DMS53 (cell line): ENCODE data around the gene SCNN1A.

ENCODE experiments used
- DNase-seq: peaks from one replicate; lab custom pipeline; 2025; lab: John Stamatoyannopoulos, UW

SCNN1A gene

GRCh38 chr12:6384499-6385436, 9.4 kb upstream of the SCNN1A start:
- peak; percentile 77 for DNase-seq

- DNase-seq: peak; percentile 99
These were observed 8.5 kb upstream of the SCNN1A start, which contains the start of gene LTBR for GRCh38 chr12:6383572-6384498. Gene LTBR (plus strand): TSS chr12:6384162. CDS start chr12:6384359, 197 bp downstream.

GRCh38 chr12:6382982-6383381, 7.6 kb upstream of the SCNN1A start:
- DNase-seq: no peak

GRCh38 chr12:6382371-6382770, 7.0 kb upstream of the SCNN1A start:
- DNase-seq: no peak

GRCh38 chr12:6380141-6381121, 5.1 kb upstream of the SCNN1A start:
- DNase-seq: no peak

GRCh38 chr12:6378709-6379472, 3.5 kb upstream of the SCNN1A start:
- DNase-seq: no peak

- peak; percentile 86 for DNase-seq
These were observed 2.3 kb upstream of the SCNN1A start for GRCh38 chr12:6377667-6377994.

- DNase-seq: no peak
These were observed 1.7 kb upstream of the SCNN1A start for GRCh38 chr12:6376870-6377666.

- peak; percentile 89 for DNase-seq
These were observed 911 bp upstream of the SCNN1A start for GRCh38 chr12:6376079-6376869.

GRCh38 chr12:6374786-6375160, 590 bp downstream of the SCNN1A start:
- no peak for DNase-seq

GRCh38 chr12:6374028-6374785, 1.2 kb downstream of the SCNN1A start:
- peak; percentile 89 for DNase-seq

GRCh38 chr12:6373022-6373787, 2.2 kb downstream of the SCNN1A start:
- peak; percentile 99 for DNase-seq

- peak; percentile 97 for DNase-seq
These were observed 2.9 kb downstream of the SCNN1A start for GRCh38 chr12:6372403-6373003.

GRCh38 chr12:6370994-6371754, 4.2 kb downstream of the SCNN1A start:
- peak; percentile 100 for DNase-seq

- DNase-seq: no peak
These were observed 4.8 kb downstream of the SCNN1A start for GRCh38 chr12:6370576-6370935.

GRCh38 chr12:6369916-6370575, 5.3 kb downstream of the SCNN1A start:
- no peak for DNase-seq
